Glutamatergic neuron (in vitro differentiated cells): Measurements from ENCODE around the gene SYPL1. TPM values are rescaled to one million over a fixed set of nuclear protein-coding genes. Genes with fewer than 3 reads are reported as not detected.

Experiments
- DNase-seq: peaks from one replicate; pipeline ENCODE4 v3.0.0; 2022
- H3K27ac Mint-ChIP-seq: one replicate; pipeline ENCODE4 v1.8.0; 2020; ENCODE audit warnings: mild to moderate bottlenecking, mixed read lengths, inconsistent platforms; ENCODE audit not compliant: unreplicated experiment
- H3K27me3 Mint-ChIP-seq: one replicate; pipeline ENCODE4 v1.8.0; 2020; ENCODE audit warnings: mild to moderate bottlenecking, moderate library complexity, mixed read lengths, inconsistent platforms; ENCODE audit not compliant: unreplicated experiment
- H3K36me3 Mint-ChIP-seq: one replicate; pipeline ENCODE4 v1.8.0; 2020; ENCODE audit warnings: mild to moderate bottlenecking, mixed read lengths, inconsistent platforms; ENCODE audit not compliant: unreplicated experiment
- H3K4me1 Mint-ChIP-seq: one replicate; pipeline ENCODE4 v1.8.0; 2020; ENCODE audit warnings: mild to moderate bottlenecking, low read depth, mixed read lengths, inconsistent platforms; ENCODE audit not compliant: unreplicated experiment
- H3K4me3 Mint-ChIP-seq: one replicate; pipeline ENCODE4 v1.8.0; 2020; ENCODE audit warnings: mild to moderate bottlenecking, mixed read lengths, inconsistent platforms; ENCODE audit not compliant: unreplicated experiment
- H3K9me3 Mint-ChIP-seq: one replicate; pipeline ENCODE4 v1.8.0; 2020; ENCODE audit warnings: mild to moderate bottlenecking, moderate library complexity, mixed read lengths, inconsistent platforms; ENCODE audit not compliant: unreplicated experiment
- total RNA-seq: library from RNA; stranded (reverse); fragmentation: NEBNext Ultra II Directional; extraction: Animal tissue kit (Norgen Biotek cat#: 25700); gene quantifications from one replicate; pipeline ENCODE4 v1.2.1, GENCODE V29; 2021; ENCODE audit not compliant: unreplicated experiment
- TF ChIP-seq, protein P1 (sequence below): fragments of 200-600 bp; sonication (generic); IDR thresholded peaks from one replicate; pipeline ENCODE4 v1.5.0; 2021; ENCODE audit not compliant: partially characterized antibody, unreplicated experiment

Gene SYPL1
- total RNA-seq, 1 donor from 2014 or later = 10.0 TPM

DNA sequence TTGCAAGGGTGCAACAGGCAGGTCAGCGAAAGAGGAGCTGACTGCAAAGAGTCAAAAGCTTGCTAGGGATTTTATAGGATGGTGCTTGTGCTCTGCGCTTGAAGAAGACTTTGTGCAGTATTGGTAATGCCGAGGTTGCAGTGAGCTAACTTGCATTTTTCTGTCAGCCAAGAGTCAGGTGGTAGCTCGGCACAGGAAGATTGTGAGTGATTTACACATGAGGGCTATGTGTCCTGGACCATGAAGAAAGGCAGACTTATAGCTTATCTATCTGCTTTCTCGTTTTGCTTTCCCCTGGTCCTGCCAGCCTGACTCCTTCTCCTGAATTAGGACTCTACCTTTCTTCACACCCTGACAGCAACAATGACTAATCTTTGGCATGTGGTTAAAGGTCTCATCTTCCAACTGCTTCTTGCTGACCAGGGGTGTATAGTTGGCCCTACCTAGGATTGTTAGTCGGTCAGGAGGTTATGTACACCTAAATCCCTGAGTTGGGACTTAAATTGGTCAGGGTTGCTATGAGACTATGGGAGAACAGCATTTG is 4.1 kb upstream of the SYPL1 start:
- Mint-ChIP-seq H3K4me3 (no peak overlapping the region), H3K27ac (no peak overlapping the region), H3K4me1 (peaks cover 2% of the 10 kb centered on the region), H3K27me3 (peaks cover 7% of the 10 kb centered on the region), H3K36me3 (no peaks in the 10 kb centered on the region), H3K9me3 (peaks cover 4% of the 10 kb centered on the region)
- no peak for DNase-seq
- TF ChIP-seq, protein P1, sequence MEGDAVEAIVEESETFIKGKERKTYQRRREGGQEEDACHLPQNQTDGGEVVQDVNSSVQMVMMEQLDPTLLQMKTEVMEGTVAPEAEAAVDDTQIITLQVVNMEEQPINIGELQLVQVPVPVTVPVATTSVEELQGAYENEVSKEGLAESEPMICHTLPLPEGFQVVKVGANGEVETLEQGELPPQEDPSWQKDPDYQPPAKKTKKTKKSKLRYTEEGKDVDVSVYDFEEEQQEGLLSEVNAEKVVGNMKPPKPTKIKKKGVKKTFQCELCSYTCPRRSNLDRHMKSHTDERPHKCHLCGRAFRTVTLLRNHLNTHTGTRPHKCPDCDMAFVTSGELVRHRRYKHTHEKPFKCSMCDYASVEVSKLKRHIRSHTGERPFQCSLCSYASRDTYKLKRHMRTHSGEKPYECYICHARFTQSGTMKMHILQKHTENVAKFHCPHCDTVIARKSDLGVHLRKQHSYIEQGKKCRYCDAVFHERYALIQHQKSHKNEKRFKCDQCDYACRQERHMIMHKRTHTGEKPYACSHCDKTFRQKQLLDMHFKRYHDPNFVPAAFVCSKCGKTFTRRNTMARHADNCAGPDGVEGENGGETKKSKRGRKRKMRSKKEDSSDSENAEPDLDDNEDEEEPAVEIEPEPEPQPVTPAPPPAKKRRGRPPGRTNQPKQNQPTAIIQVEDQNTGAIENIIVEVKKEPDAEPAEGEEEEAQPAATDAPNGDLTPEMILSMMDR = no peak

DNA sequence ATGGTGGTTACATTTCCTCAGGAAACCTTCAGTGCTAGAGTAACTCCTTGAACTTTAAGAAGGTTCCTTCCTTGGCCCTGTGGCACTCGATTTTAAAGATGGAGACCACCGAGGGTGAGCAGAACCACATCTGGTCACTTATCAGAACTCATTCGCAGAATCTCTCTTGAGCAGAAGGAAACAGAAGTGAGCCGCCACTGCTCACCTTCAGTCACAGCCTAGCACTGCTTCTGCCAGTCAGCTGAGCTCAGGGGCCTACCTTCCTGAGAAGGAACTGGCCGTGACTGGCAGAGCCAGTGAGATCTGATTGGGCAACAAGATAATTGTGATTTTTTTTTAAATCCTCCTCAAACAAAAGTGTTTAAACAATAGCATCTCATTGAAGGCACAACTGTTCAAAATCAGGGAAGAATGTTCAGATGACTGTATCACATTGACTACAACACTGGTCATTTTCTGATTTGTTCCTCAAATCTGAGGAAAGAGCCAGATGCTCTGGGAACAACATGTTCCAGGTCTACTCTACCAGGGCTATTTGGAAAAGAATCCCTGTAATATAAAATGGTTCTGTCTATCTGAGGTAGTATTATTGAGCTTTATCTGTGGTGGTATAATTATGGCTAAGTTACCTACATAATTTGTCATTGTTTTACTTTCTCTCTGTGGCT is 2.7 kb upstream of the SYPL1 start:
- no peak overlapping the region for H3K27ac Mint-ChIP-seq
- peaks cover 11% of the 10 kb centered on the region for H3K27me3 Mint-ChIP-seq
- H3K36me3 Mint-ChIP-seq = no peaks in the 10 kb centered on the region
- DNase-seq = no peak
- H3K9me3 Mint-ChIP-seq = peaks cover 4% of the 10 kb centered on the region
- TF ChIP-seq, protein P1 = no peak
- peaks cover 12% of the 10 kb centered on the region for H3K4me1 Mint-ChIP-seq
- H3K4me3 Mint-ChIP-seq = peak overlapping the region; percentile 28

DNA sequence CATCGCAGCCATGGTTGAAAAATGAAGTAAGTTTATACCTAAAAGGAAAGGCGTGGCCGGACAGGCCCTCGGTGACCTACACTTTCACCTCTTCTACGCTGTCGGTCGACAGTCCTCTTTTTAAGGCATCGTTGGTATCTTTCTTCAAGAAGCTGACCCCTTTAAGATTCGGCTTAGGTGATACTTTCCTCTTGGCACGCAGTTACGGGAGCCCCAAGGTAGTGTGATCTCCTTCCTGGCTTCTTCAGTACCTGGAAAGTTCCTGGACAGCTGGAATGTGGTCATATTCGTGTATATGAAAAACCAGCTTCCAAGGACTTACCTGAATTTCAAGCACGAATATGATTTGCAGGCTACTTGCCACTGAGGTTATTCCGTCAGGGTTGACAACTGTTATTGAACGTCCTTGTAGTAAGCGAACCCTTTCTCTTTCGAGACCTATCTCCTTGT is 885 bp upstream of the SYPL1 start:
- H3K36me3 Mint-ChIP-seq = no peaks in the 10 kb centered on the region
- peaks cover 29% of the 10 kb centered on the region for H3K4me1 Mint-ChIP-seq
- H3K27me3 Mint-ChIP-seq = peaks cover 11% of the 10 kb centered on the region
- no peak for DNase-seq
- H3K9me3 Mint-ChIP-seq = peaks cover 4% of the 10 kb centered on the region
- peak overlapping the region; percentile 77 for H3K27ac Mint-ChIP-seq
- TF ChIP-seq, protein P1 = no peak
- peak overlapping the region; percentile 86 for H3K4me3 Mint-ChIP-seq

DNA sequence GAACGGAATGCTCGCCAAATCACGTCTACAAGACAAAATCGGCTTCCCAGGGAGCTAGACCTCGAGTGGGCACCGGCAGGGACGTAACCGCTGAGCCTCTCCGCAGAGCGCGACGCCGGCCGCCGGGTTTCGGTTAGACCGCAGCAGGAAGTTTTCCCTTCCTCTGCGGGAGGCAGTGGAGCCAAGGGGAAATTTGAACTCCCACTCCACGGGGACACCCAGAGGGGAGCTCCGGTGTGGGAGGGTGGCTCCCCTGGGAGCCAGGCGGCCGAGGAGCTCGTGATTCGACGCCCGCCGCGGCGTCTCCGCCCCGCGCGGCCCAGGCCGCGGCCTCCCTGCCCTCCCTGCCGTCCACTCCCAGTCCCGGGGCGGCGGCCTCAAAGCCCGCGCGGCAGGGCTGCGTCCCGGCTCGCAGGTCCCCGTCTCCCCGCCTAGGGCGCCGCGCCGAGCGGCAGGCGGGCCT is 426 bp downstream of the SYPL1 start:
- Mint-ChIP-seq H3K36me3 (no peaks in the 10 kb centered on the region), H3K27me3 (peaks cover 11% of the 10 kb centered on the region), H3K4me1 (peaks cover 29% of the 10 kb centered on the region), H3K4me3 (peak overlapping the region; percentile 95), H3K9me3 (peaks cover 4% of the 10 kb centered on the region), H3K27ac (peak overlapping the region; percentile 90)
- DNase-seq = peak; percentile 73
- TF ChIP-seq, protein P1 = no peak
